ENCODE measurements around the gene NTM. TPM values are rescaled to one million over a fixed set of nuclear protein-coding genes. Genes with fewer than 3 reads are reported as not detected.

The NTM gene
- polyA plus RNA-seq, 1 donor from 2014 or later = 39.4 TPM

- Histone ChIP-seq H3K79me2 (replicated peaks; ENCODE audit: insufficient read depth, low read length) (no peaks in the 10 kb centered on the region), H3K9me2 (ENCODE audit: insufficient read depth, low read length) (no peaks in the 10 kb centered on the region), H3K4me2 (ENCODE audit: low read length) (no peak overlapping the region), H3K9ac (ENCODE audit: low read length) (no peak overlapping the region), H3K4me3 (ENCODE audit: low read length) (no peak overlapping the region), H3K27ac (ENCODE audit: low read length) (no peak overlapping the region), H3K36me3 (ENCODE audit: insufficient read depth, low read length) (no peaks in the 10 kb centered on the region), H4K20me1 (ENCODE audit: insufficient read depth) (no peaks in the 10 kb centered on the region), H2AFZ (ENCODE audit: low read depth, low read length) (no peak overlapping the region), H3F3A (ENCODE audit: insufficient read depth, low read length, poor library complexity, severe bottlenecking) (no peaks in the 10 kb centered on the region), H3K27me3 (ENCODE audit: insufficient read depth, low read depth, low read length) (no peaks in the 10 kb centered on the region), H3K9me3 (ENCODE audit: low read length) (no peaks in the 10 kb centered on the region)
- TF ChIP-seq EZH2 (IDR thresholded peaks at IDR 0.05; ENCODE audit: borderline replicate concordance, insufficient read depth, low read length, poor library complexity, severe bottlenecking) = no peak
- no peak for TF ChIP-seq POLR2AphosphoS5 (IDR thresholded peaks at IDR 0.05)
- no peak for TF ChIP-seq RAD21 (conservative IDR thresholded peaks at IDR 0.05)
- no peak for TF ChIP-seq SMC3 (conservative IDR thresholded peaks at IDR 0.05; ENCODE audit: poor library complexity)
- TF ChIP-seq CTCF (IDR thresholded peaks at IDR 0.05; ENCODE audit: poor library complexity, severe bottlenecking) = no peak
- TF ChIP-seq TAF1 (IDR thresholded peaks at IDR 0.05; ENCODE audit: low read depth) = no peak
- TF ChIP-seq MXI1 (conservative IDR thresholded peaks at IDR 0.05; ENCODE audit: poor library complexity, severe bottlenecking) = no peak
- no peak for TF ChIP-seq EP300 (conservative IDR thresholded peaks at IDR 0.05; ENCODE audit: poor library complexity, severe bottlenecking)
- TF ChIP-seq REST (IDR thresholded peaks at IDR 0.05; ENCODE audit: borderline replicate concordance) = no peak
These were observed 380.3 kb downstream of the NTM start for GRCh38 chr11:131750692-131751091.

- H3F3A ChIP-seq (ENCODE audit: insufficient read depth, low read length, poor library complexity, severe bottlenecking) = no peaks in the 10 kb centered on the region
- no peaks in the 10 kb centered on the region for H3K27me3 ChIP-seq (ENCODE audit: insufficient read depth, low read depth, low read length)
- TF ChIP-seq CTCF (IDR thresholded peaks at IDR 0.05; ENCODE audit: poor library complexity, severe bottlenecking) = no peak
- TF ChIP-seq SMC3 (conservative IDR thresholded peaks at IDR 0.05; ENCODE audit: poor library complexity) = no peak
- TF ChIP-seq REST (IDR thresholded peaks at IDR 0.05; ENCODE audit: borderline replicate concordance) = no peak
- no peak for TF ChIP-seq EZH2 (IDR thresholded peaks at IDR 0.05; ENCODE audit: borderline replicate concordance, insufficient read depth, low read length, poor library complexity, severe bottlenecking)
- H3K9me3 ChIP-seq (ENCODE audit: low read length) = no peaks in the 10 kb centered on the region
- no peaks in the 10 kb centered on the region for H4K20me1 ChIP-seq (ENCODE audit: insufficient read depth)
- H3K27ac ChIP-seq (ENCODE audit: low read length) = no peak overlapping the region
- H3K9me2 ChIP-seq (ENCODE audit: insufficient read depth, low read length) = no peaks in the 10 kb centered on the region
- no peak overlapping the region for H2AFZ ChIP-seq (ENCODE audit: low read depth, low read length)
- H3K4me3 ChIP-seq (ENCODE audit: low read length) = no peak overlapping the region
- no peak overlapping the region for H3K4me2 ChIP-seq (ENCODE audit: low read length)
- no peaks in the 10 kb centered on the region for H3K36me3 ChIP-seq (ENCODE audit: insufficient read depth, low read length)
- H3K9ac ChIP-seq (ENCODE audit: low read length) = no peak overlapping the region
- no peaks in the 10 kb centered on the region for H3K79me2 ChIP-seq (replicated peaks; ENCODE audit: insufficient read depth, low read length)
These were observed 384.3 kb downstream of the NTM start for GRCh38 chr11:131754671-131755070.

All from neural cell (in vitro differentiated cells).